Naive thymus-derived CD8-positive, alpha-beta T cell (primary cell): ENCODE measurements around the gene FAM53C. TPM values are rescaled to one million over a fixed set of nuclear protein-coding genes. Genes with fewer than 3 reads are reported as not detected.

Source experiments
- polyA plus RNA-seq, 3 donors: library from polyadenylated mRNA; unstranded; fragments of 300-500 nt; fragmentation: Illumina TruSeq; gene quantifications; one replicate each; pipeline ENCODE4 v1.2.3, GENCODE V29; 2021
- total RNA-seq, 8 experiments: library from RNA in 2 of 8; stranded (reverse) in 2 of 8; gene quantifications; one replicate each; pipeline ENCODE4 v1.2.3 and lab custom pipeline; 2021 to 2026

The FAM53C gene
- total and polyA plus RNA-seq, 5 experiments from 2014 or later: 18.6 to 29.6 (median 22.2) TPM

Other genes with a start within 250 kb of the FAM53C start
- not detected for gene NME5, start 198.8 kb upstream of the FAM53C start, total RNA-seq
- gene NME5, start 198.8 kb upstream of the FAM53C start, polyA plus RNA-seq: not detected
- 10 to 100 TPM; 76.1 to 77.4 TPM for gene BRD8, start 159.6 kb upstream of the FAM53C start, total RNA-seq
- 10 to 100 TPM; 24.0 to 37.7 (median 31.8) TPM for gene BRD8, start 159.6 kb upstream of the FAM53C start, polyA plus RNA-seq
- gene KIF20A, start 159.2 kb upstream of the FAM53C start, total RNA-seq: not detected
- gene KIF20A, start 159.2 kb upstream of the FAM53C start, polyA plus RNA-seq: not detected
- 10 to 100 TPM; 26.3 to 29.3 TPM for gene CDC23, start 124.9 kb upstream of the FAM53C start, total RNA-seq
- 10 to 100 TPM; 13.7 to 24.7 (median 17.2) TPM for gene CDC23, start 124.9 kb upstream of the FAM53C start, polyA plus RNA-seq
- not detected for gene GFRA3, start 63.6 kb upstream of the FAM53C start, total RNA-seq
- gene GFRA3, start 63.6 kb upstream of the FAM53C start, polyA plus RNA-seq: not detected
- not detected for gene CDC25C, start 6.5 kb upstream of the FAM53C start, total RNA-seq
- not detected for gene CDC25C, start 6.5 kb upstream of the FAM53C start, polyA plus RNA-seq
- gene KDM3B, start 14.4 kb downstream of the FAM53C start, total RNA-seq: 10 to 100 TPM; 84.0 to 97.5 TPM
- gene KDM3B, start 14.4 kb downstream of the FAM53C start, polyA plus RNA-seq: 10 to 100 TPM in 2 of 3 donors, 1 to 10 TPM in 1; 6.9 to 12.3 (median 10.6) TPM
- gene REEP2, start 100.8 kb downstream of the FAM53C start, total RNA-seq: under 1 TPM; 0.44 to 0.75 TPM
- under 1 TPM in 2 of 3 donors, not detected in 1; 0.28 to 0.39 TPM for gene REEP2, start 100.8 kb downstream of the FAM53C start, polyA plus RNA-seq
- 1 to 10 TPM; 1.8 to 2.2 TPM for gene EGR1, start 127.2 kb downstream of the FAM53C start, total RNA-seq
- gene EGR1, start 127.2 kb downstream of the FAM53C start, polyA plus RNA-seq: under 1 TPM in 2 of 3 donors, not detected in 1; 0.36 to 0.66 TPM
- gene ETF1, start 205.0 kb downstream of the FAM53C start, total RNA-seq: 10 to 100 TPM; 43.4 to 49.0 TPM
- 10 to 100 TPM; 21.5 to 27.5 (median 24.1) TPM for gene ETF1, start 205.0 kb downstream of the FAM53C start, polyA plus RNA-seq
- 100 to 1,000 TPM; 184 to 195 TPM for gene HSPA9, start 237.1 kb downstream of the FAM53C start, total RNA-seq
- 100 to 1,000 TPM; 130 to 164 (median 140) TPM for gene HSPA9, start 237.1 kb downstream of the FAM53C start, polyA plus RNA-seq